Stimulated activated CD8-positive, alpha-beta memory T cell treated with anti-CD3 and anti-CD28 coated beads, Interleukin-15, amount 100 ng/mL, for 4 hours (primary cell): Measurements from ENCODE around the gene ARPC3.
"Not testable (repeated sequence)": the region's sequence is repeated elsewhere in the genome, so short reads cannot be mapped to it uniquely, and the experiment has no call there.

Experiments used
- DNase-seq, 2 donors: peaks; one replicate each; pipeline ENCODE4 v3.0.0-alpha.2; 2020; ENCODE audit warnings: low read depth in 2 of 2

ARPC3 gene

GRCh38 chr12:110417113-110417512, 33.0 kb downstream of the ARPC3 start:
- DNase-seq: not testable (repeated sequence)

- DNase-seq: not testable (repeated sequence)
These were observed 40.1 kb downstream of the ARPC3 start for GRCh38 chr12:110410086-110410485.

GRCh38 chr12:110405126-110405662, 44.9 kb downstream of the ARPC3 start:
- DNase-seq: not testable (repeated sequence)

- DNase-seq: peak; percentile 46 to 60
These were observed 46.0 kb downstream of the ARPC3 start for GRCh38 chr12:110403976-110404682.

- peak; percentile 68 to 69 for DNase-seq
These were observed 46.8 kb downstream of the ARPC3 start, which contains the start of gene ANAPC7 for GRCh38 chr12:110403146-110403975. Gene ANAPC7, minus strand, starts transcription at chr12:110403708. Its CDS starts 81 bp downstream, at chr12:110403627.
